HG02973 (cell line): ENCODE results near the gene CD6.

ENCODE experiments used
- ATAC-seq: cut with Tn5 transposase; IDR thresholded peaks from one replicate; pipeline ENCODE4 v1.9.1; 2021; ENCODE audit warnings: moderate library complexity; ENCODE audit not compliant: unreplicated experiment

The CD6 gene

GRCh38 chr11:61007956-61008896, 36.7 kb downstream of the CD6 start:
- ATAC-seq, result no peak

GRCh38 chr11:61008971-61009370, 37.5 kb downstream of the CD6 start:
- ATAC-seq, result no peak

- ATAC-seq, result no peak
Observed at GRCh38 chr11:61009392-61010275, 38.2 kb downstream of the CD6 start.

GRCh38 chr11:61010466-61011228, 39.2 kb downstream of the CD6 start:
- no peak for ATAC-seq

- ATAC-seq, result no peak
Observed at GRCh38 chr11:61011229-61011870, 39.9 kb downstream of the CD6 start.

- ATAC-seq, result no peak
Observed at GRCh38 chr11:61011950-61012736, 40.7 kb downstream of the CD6 start.

GRCh38 chr11:61012737-61013215, 41.3 kb downstream of the CD6 start:
- ATAC-seq, result no peak

GRCh38 chr11:61018059-61018458, 46.6 kb downstream of the CD6 start:
- no peak for ATAC-seq

GRCh38 chr11:61019037-61019831, 47.8 kb downstream of the CD6 start:
- ATAC-seq, result no peak

GRCh38 chr11:61019832-61020405, 48.4 kb downstream of the CD6 start:
- no peak for ATAC-seq

- no peak for ATAC-seq
Observed at GRCh38 chr11:61020551-61021235, 49.2 kb downstream of the CD6 start.

GRCh38 chr11:61021661-61022212, 50.3 kb downstream of the CD6 start:
- no peak for ATAC-seq

- no peak for ATAC-seq
Observed at GRCh38 chr11:61022311-61023085, 51.0 kb downstream of the CD6 start.

- ATAC-seq, result no peak
Observed at GRCh38 chr11:61023086-61023965, 51.8 kb downstream of the CD6 start.

- no peak for ATAC-seq
Observed at GRCh38 chr11:61023966-61024295, 52.5 kb downstream of the CD6 start.
